ENCODE data around the gene PRPF40A.

DNA sequence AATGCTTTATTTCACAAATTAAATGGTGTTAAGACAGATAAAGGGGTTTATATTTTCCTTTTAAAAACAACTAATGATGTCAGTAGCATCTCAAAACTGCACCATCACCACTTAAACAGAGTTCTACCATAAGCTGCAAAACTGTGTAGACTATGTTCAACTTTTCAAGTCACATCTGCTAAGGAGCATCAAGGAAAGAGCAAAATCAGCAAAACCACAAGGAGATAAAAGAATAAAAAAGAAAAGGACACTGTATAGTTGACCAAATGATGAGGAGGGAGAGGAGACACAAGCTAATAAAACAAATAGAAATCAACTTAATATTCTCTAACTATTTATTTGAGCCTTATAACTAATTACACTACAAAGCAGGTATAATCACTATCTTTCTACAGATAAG is 33.9 kb downstream of the PRPF40A start:
- TF ChIP-seq, protein P1, sequence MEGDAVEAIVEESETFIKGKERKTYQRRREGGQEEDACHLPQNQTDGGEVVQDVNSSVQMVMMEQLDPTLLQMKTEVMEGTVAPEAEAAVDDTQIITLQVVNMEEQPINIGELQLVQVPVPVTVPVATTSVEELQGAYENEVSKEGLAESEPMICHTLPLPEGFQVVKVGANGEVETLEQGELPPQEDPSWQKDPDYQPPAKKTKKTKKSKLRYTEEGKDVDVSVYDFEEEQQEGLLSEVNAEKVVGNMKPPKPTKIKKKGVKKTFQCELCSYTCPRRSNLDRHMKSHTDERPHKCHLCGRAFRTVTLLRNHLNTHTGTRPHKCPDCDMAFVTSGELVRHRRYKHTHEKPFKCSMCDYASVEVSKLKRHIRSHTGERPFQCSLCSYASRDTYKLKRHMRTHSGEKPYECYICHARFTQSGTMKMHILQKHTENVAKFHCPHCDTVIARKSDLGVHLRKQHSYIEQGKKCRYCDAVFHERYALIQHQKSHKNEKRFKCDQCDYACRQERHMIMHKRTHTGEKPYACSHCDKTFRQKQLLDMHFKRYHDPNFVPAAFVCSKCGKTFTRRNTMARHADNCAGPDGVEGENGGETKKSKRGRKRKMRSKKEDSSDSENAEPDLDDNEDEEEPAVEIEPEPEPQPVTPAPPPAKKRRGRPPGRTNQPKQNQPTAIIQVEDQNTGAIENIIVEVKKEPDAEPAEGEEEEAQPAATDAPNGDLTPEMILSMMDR (IDR thresholded peaks at IDR 0.05) = no peak
- TF ChIP-seq POLR2A (IDR thresholded peaks at IDR 0.05) (no peak), POLR2AphosphoS5 (IDR thresholded peaks at IDR 0.05; ENCODE audit: insufficient read depth in 1 of 2, low read depth in 1 of 2) (no peak)
